K562 treated with DMSO at 1 percent for 24 hours (cell line): ENCODE data around the gene ENO2. TPM values are rescaled to one million over a fixed set of nuclear protein-coding genes. Genes with fewer than 3 reads are reported as not detected.

Experiments used
- total RNA-seq: library from RNA; unstranded; fragments of 300-600 nt; gene quantifications from 2 replicates; pipeline ENCODE4 v1.2.3, GENCODE V29; 2022; ENCODE audit warnings: low read depth; ENCODE audit not compliant: insufficient read depth

Gene ENO2
- 36.4 and 37.6 TPM in 2 replicates for total RNA-seq

DNA sequence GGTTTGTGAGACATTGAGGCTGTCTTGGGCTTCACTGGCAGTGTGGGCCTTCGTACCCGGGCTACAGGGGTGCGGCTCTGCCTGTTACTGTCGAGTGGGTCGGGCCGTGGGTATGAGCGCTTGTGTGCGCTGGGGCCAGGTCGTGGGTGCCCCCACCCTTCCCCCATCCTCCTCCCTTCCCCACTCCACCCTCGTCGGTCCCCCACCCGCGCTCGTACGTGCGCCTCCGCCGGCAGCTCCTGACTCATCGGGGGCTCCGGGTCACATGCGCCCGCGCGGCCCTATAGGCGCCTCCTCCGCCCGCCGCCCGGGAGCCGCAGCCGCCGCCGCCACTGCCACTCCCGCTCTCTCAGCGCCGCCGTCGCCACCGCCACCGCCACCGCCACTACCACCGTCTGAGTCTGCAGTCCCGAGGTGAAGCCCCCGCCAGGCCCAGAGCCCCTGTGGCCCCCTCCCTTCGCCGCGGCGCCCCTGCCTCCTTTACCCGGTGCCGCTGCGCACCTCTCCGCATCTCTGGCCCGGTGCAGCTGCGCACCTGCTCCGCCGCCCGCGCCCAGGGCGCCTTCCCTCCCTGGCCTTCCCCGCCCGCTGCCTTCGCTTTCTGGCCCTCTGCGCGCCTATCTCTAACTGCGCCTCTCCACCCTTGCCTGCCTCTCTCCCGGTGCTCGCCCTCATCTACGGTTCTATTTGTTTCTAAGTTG is at the start of gene ENO2:
ENO2 (plus strand) TSS at position 335 of the 701 bp plus-strand sequence. CDS start 1,253 bp downstream, outside the sequence.

GRCh38 chr12:6867413-6868210 is 46.8 kb upstream of the ENO2 start, which contains the start of gene TPI1:
Gene TPI1 (plus strand): TSS chr12:6867531. CDS start chr12:6867567, 36 bp downstream.

GRCh38 chr12:6873094-6874014 is 41.0 kb upstream of the ENO2 start, which contains the start of gene SPSB2:
Gene SPSB2 (minus strand): TSS chr12:6873303. CDS start chr12:6872901, 402 bp downstream.

GRCh38 chr12:6904280-6905276 is 9.8 kb upstream of the ENO2 start, which contains the start of gene LRRC23:
Gene LRRC23 (plus strand): TSS chr12:6904822. CDS start chr12:6905634, 812 bp downstream.

GRCh38 chr12:6927379-6928021 is 13.1 kb downstream of the ENO2 start, which contains the start of gene ATN1:
Gene ATN1 (plus strand): TSS chr12:6927959. CDS start chr12:6934002, 6,043 bp downstream.

DNA sequence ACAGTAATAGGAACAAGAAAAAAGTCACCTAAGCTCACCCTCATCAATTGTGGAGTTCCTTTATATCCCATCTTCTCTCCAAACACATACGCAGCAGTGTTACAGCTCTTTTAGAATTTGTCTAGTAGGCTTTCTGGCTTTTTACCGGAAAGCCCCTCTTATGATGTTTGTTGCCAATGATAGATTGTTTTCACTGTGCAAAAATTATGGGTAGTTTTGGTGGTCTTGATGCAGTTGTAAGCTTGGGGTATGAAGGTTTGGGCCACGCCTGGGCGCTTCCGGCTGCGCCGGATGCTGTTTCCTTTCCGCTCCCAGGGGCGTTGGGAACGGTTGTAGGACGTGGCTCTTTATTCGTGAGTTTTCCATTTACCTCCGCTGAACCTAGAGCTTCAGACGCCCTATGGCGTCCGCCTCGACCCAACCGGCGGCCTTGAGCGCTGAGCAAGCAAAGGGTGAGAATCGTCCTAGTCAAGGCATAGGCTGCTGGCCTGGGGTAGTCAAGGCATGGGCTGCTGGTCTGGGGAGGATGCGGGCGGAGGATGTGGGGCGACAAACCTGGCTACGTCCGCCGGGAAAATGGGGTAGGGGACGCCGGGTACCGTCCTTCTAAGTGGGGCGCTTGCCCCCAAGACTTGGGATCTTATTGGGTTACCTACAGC is 29.5 kb downstream of the ENO2 start, which contains the start of the genes C12orf57 and RNU7-1:
C12orf57 (plus strand) TSS at position 301 of the 659 bp plus-strand sequence; CDS start at position 401, 100 bp downstream.
RNU7-1 (plus strand) TSS at position 95 of the 659 bp plus-strand sequence.

GRCh38 chr12:6950811-6951540 is 36.6 kb downstream of the ENO2 start, which contains the start of gene PTPN6:
Gene PTPN6 (plus strand): TSS chr12:6951356. CDS start chr12:6951513, 157 bp downstream.

Other genes with a start within 250 kb of the ENO2 start
- 31.4 and 35.4 TPM in 2 replicates for gene ZNF384, start 225.2 kb upstream of the ENO2 start, total RNA-seq
- gene PIANP, start 213.8 kb upstream of the ENO2 start, total RNA-seq, result 0.10 TPM in 1 of 2 replicates, not detected in the other
- gene COPS7A, start 190.5 kb upstream of the ENO2 start, total RNA-seq, result 35.9 and 39.5 TPM in 2 replicates
- gene MLF2, start 161.4 kb upstream of the ENO2 start, total RNA-seq, result 177 and 185 TPM in 2 replicates
- 448 and 520 TPM in 2 replicates for gene PTMS, start 148.2 kb upstream of the ENO2 start, total RNA-seq
- 0.81 and 1.1 TPM in 2 replicates for gene LAG3, start 142.1 kb upstream of the ENO2 start, total RNA-seq
- gene CD4, start 125.1 kb upstream of the ENO2 start, total RNA-seq, result 0.10 TPM in 1 of 2 replicates, not detected in the other
- gene GPR162, start 92.8 kb upstream of the ENO2 start, total RNA-seq, result 3.4 and 5.0 TPM in 2 replicates
- gene P3H3, start 86.2 kb upstream of the ENO2 start, total RNA-seq, result 16.1 and 17.8 TPM in 2 replicates
- gene GNB3, start 73.7 kb upstream of the ENO2 start, total RNA-seq, result 1.3 and 1.7 TPM in 2 replicates
- 26.4 and 26.9 TPM in 2 replicates for gene CDCA3, start 63.3 kb upstream of the ENO2 start, total RNA-seq
- 73.2 and 74.7 TPM in 2 replicates for gene USP5, start 62.4 kb upstream of the ENO2 start, total RNA-seq
- gene TPI1, start 47.0 kb upstream of the ENO2 start, total RNA-seq, result 522 and 527 TPM in 2 replicates
- gene SPSB2, start 41.3 kb upstream of the ENO2 start, total RNA-seq, result 8.9 and 12.1 TPM in 2 replicates
- 7.1 and 9.8 TPM in 2 replicates for gene LRRC23, start 9.8 kb upstream of the ENO2 start, total RNA-seq
- gene ATN1, start 13.4 kb downstream of the ENO2 start, total RNA-seq, result 46.0 and 52.1 TPM in 2 replicates
- gene RNU7-1, start 29.2 kb downstream of the ENO2 start, total RNA-seq, result not detected in 2 replicates
- 433 and 493 TPM in 2 replicates for gene C12orf57, start 29.4 kb downstream of the ENO2 start, total RNA-seq
- 14.6 and 18.9 TPM in 2 replicates for gene PTPN6, start 36.8 kb downstream of the ENO2 start, total RNA-seq
- 260 and 269 TPM in 2 replicates for gene PHB2, start 56.1 kb downstream of the ENO2 start, total RNA-seq
- gene EMG1, start 56.3 kb downstream of the ENO2 start, total RNA-seq, result 17.6 and 18.3 TPM in 2 replicates
- gene LPCAT3, start 103.9 kb downstream of the ENO2 start, total RNA-seq, result 26.2 and 26.8 TPM in 2 replicates
- 1.6 and 2.9 TPM in 2 replicates for gene C1S, start 146.1 kb downstream of the ENO2 start, total RNA-seq
- 2.5 and 3.7 TPM in 2 replicates for gene C1R, start 177.9 kb downstream of the ENO2 start, total RNA-seq
- gene C1RL, start 194.6 kb downstream of the ENO2 start, total RNA-seq, result 17.1 and 24.0 TPM in 2 replicates
- 4.4 and 5.5 TPM in 2 replicates for gene RBP5, start 214.3 kb downstream of the ENO2 start, total RNA-seq
- 19.2 and 26.5 TPM in 2 replicates for gene CLSTN3, start 215.8 kb downstream of the ENO2 start, total RNA-seq